22Rv1 (cell line): ENCODE measurements around the gene BCAN.

Source experiments
- ZFX ChIP-seq: fragments of 450-650 bp; IDR thresholded peaks from 2 replicates; pipeline ENCODE4 v1.6.1; 2017; ENCODE audit warnings: antibody characterized with exemption, borderline replicate concordance
- TF ChIP-seq, protein P1 (sequence below): fragments of 450-650 bp; IDR thresholded peaks from 2 replicates; pipeline ENCODE4 v1.5.1; 2017; ENCODE audit warnings: mild to moderate bottlenecking

DNA sequence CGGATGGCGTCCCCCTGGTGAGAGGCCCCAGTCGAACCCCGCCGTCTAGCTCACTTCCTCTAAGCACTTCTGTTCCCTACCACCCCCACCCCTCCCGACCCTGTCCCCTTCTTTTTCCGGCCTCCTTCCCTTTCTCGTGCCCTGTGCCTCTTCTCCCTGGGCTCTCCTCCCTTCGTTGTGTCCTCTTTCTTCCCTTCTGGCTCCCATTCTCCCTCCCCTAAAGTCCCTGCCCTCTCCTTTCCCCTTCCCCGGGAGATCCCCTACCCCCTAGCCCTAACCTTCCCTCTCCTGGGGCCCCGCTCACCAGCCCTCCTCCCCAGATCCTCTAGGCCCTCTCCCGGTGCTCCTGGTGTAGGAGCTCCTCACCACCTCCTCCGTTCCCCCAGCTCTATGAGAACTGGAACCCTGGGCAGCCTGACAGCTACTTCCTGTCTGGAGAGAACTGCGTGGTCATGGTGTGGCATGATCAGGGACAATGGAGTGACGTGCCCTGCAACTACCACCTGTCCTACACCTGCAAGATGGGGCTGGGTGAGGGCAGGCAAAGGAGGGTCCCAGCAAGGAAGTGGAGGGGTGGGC is 15.9 kb downstream of the BCAN start:
- TF ChIP-seq, protein P1, sequence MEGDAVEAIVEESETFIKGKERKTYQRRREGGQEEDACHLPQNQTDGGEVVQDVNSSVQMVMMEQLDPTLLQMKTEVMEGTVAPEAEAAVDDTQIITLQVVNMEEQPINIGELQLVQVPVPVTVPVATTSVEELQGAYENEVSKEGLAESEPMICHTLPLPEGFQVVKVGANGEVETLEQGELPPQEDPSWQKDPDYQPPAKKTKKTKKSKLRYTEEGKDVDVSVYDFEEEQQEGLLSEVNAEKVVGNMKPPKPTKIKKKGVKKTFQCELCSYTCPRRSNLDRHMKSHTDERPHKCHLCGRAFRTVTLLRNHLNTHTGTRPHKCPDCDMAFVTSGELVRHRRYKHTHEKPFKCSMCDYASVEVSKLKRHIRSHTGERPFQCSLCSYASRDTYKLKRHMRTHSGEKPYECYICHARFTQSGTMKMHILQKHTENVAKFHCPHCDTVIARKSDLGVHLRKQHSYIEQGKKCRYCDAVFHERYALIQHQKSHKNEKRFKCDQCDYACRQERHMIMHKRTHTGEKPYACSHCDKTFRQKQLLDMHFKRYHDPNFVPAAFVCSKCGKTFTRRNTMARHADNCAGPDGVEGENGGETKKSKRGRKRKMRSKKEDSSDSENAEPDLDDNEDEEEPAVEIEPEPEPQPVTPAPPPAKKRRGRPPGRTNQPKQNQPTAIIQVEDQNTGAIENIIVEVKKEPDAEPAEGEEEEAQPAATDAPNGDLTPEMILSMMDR, result peak; percentile 31
- TF ChIP-seq ZFX, result no peak
